Activated B cell treated with CpG ODN at 0.5 μM for 24 hours (primary cell): ENCODE results near the gene SLC26A8. TPM values are rescaled to one million over a fixed set of nuclear protein-coding genes. Genes with fewer than 3 reads are reported as not detected.

Experiments used
- ATAC-seq: fragments of 200-7000 bp; cut with Tn5 transposase; one replicate; pipeline ENCODE4 v1.10.0; 2021; ENCODE audit warnings: low read depth, mild to moderate bottlenecking, moderate library complexity
- CTCF ChIA-PET: fragments of 350-600 bp; sonication (Branson Sonifier 250); formaldehyde crosslinking; loops from one replicate; lab custom pipeline; 2021; ENCODE audit warnings: antibody characterized with exemption; lab: Charles Lee
- POLR2A ChIA-PET: fragments of 350-600 bp; sonication (Branson Sonifier 250); formaldehyde crosslinking; loops from one replicate; lab custom pipeline; 2021; ENCODE audit warnings: antibody characterized with exemption; lab: Charles Lee
- DNase-seq: peaks from one replicate; pipeline ENCODE4 v3.0.0; 2022
- H3K27ac Mint-ChIP-seq: one replicate; pipeline ENCODE4 v1.8.0; 2020; ENCODE audit warnings: mixed read lengths
- H3K27me3 Mint-ChIP-seq: one replicate; pipeline ENCODE4 v1.8.0; 2021; ENCODE audit warnings: mixed read lengths
- H3K36me3 Mint-ChIP-seq: one replicate; pipeline ENCODE4 v1.8.0; 2021; ENCODE audit warnings: low read depth, mixed read lengths
- H3K4me1 Mint-ChIP-seq: one replicate; pipeline ENCODE4 v1.8.0; 2021; ENCODE audit warnings: mixed read lengths
- H3K4me3 Mint-ChIP-seq: one replicate; pipeline ENCODE4 v1.8.0; 2020; ENCODE audit warnings: mild to moderate bottlenecking, mixed read lengths
- H3K9me3 Mint-ChIP-seq: one replicate; pipeline ENCODE4 v1.8.0; 2020; ENCODE audit warnings: mixed read lengths
- CTCF ChIP-seq: fragments of 200-600 bp; IDR thresholded peaks from one replicate; pipeline ENCODE4 v1.8.0; 2022; ENCODE audit warnings: antibody characterized with exemption, mild to moderate bottlenecking
- intact Hi-C: fragments of 100-400 bp; cut with micrococcal nuclease; formaldehyde crosslinking; loops from one replicate; pipeline ENCODE4 v1.15.1; 2024
- total RNA-seq: library from RNA; stranded (reverse); gene quantifications from 2 replicates; pipeline ENCODE4 v1.2.3, GENCODE V29; 2022

Gene SLC26A8
- total RNA-seq, 1 donor from 2014 or later, result not detected

GRCh38 chr6:35968821-35969220 is 55.6 kb downstream of the SLC26A8 start:
- CTCF ChIA-PET, result no interaction called here

GRCh38 chr6:35967076-35967774 is 57.2 kb downstream of the SLC26A8 start:
- no peak for ATAC-seq
- Mint-ChIP-seq H3K36me3 (no peaks in the 10 kb centered on the region), H3K27me3 (peaks cover 5% of the 10 kb centered on the region), H3K4me3 (no peak overlapping the region), H3K4me1 (no peaks in the 10 kb centered on the region), H3K9me3 (no peaks in the 10 kb centered on the region), H3K27ac (no peak overlapping the region)
- CTCF ChIA-PET, result no interaction called here
- intact Hi-C loops, result no loop called here
- DNase-seq, result no peak
- POLR2A ChIA-PET, result no interaction called here
- TF ChIP-seq CTCF, result no peak

More at GRCh38 chr6:35968821-35969220, 55.6 kb downstream of the SLC26A8 start:
- Mint-ChIP-seq H3K27me3 (peaks cover 3% of the 10 kb centered on the region), H3K4me1 (no peaks in the 10 kb centered on the region), H3K9me3 (no peaks in the 10 kb centered on the region), H3K4me3 (no peak overlapping the region), H3K27ac (no peak overlapping the region), H3K36me3 (no peaks in the 10 kb centered on the region)
- TF ChIP-seq CTCF, result no peak
- no peak for DNase-seq
- intact Hi-C loops, result no loop called here
- ATAC-seq, result no peak
- POLR2A ChIA-PET, result no interaction called here

- DNase-seq (no peak), ATAC-seq (no peak)
- intact Hi-C loops, result no loop called here
- H3K9me3 Mint-ChIP-seq, result no peaks in the 10 kb centered on the region
- POLR2A ChIA-PET, result no interaction called here
- H3K4me3 Mint-ChIP-seq, result no peak overlapping the region
- peaks cover 26% of the 10 kb centered on the region for H3K27me3 Mint-ChIP-seq
- no peak for TF ChIP-seq CTCF
- no peak overlapping the region for H3K27ac Mint-ChIP-seq
- H3K36me3 Mint-ChIP-seq, result no peaks in the 10 kb centered on the region
- H3K4me1 Mint-ChIP-seq, result no peaks in the 10 kb centered on the region
- CTCF ChIA-PET, result no interaction called here
These were observed 61.5 kb downstream of the SLC26A8 start for GRCh38 chr6:35962779-35963560.

GRCh38 chr6:35960187-35960586 is 64.3 kb downstream of the SLC26A8 start:
- Mint-ChIP-seq H3K4me3 (no peak overlapping the region), H3K27ac (no peak overlapping the region), H3K36me3 (no peaks in the 10 kb centered on the region), H3K4me1 (no peaks in the 10 kb centered on the region), H3K9me3 (no peaks in the 10 kb centered on the region), H3K27me3 (peaks cover 26% of the 10 kb centered on the region)
- intact Hi-C loops, result no loop called here
- ChIA-PET POLR2A (no interaction called here), CTCF (no interaction called here)
- no peak for TF ChIP-seq CTCF
- DNase-seq (no peak), ATAC-seq (no peak)

GRCh38 chr6:35955970-35956369 is 68.5 kb downstream of the SLC26A8 start:
- Mint-ChIP-seq H3K4me3 (no peak overlapping the region), H3K36me3 (no peaks in the 10 kb centered on the region), H3K4me1 (no peaks in the 10 kb centered on the region), H3K27ac (no peak overlapping the region), H3K27me3 (peaks cover 20% of the 10 kb centered on the region), H3K9me3 (no peaks in the 10 kb centered on the region)
- CTCF ChIA-PET, result no interaction called here
- no peak for ATAC-seq
- TF ChIP-seq CTCF, result no peak
- intact Hi-C loops, result no loop called here
- POLR2A ChIA-PET, result no interaction called here
- no peak for DNase-seq
